HepG2 (cell line): ENCODE measurements around the gene PKLR. TPM values are rescaled to one million over a fixed set of nuclear protein-coding genes. Genes with fewer than 3 reads are reported as not detected.

Experiments used
- FOXM1 ChIP-seq: sonication (generic); formaldehyde crosslinking; IDR thresholded peaks from 2 replicates; pipeline ENCODE4 v1.5.0; 2020; ENCODE audit warnings: missing genetic modification reagents
- GATAD2A ChIP-seq: IDR thresholded peaks from 2 replicates; pipeline ENCODE4 v1.6.1; 2016
- GZF1 ChIP-seq: sonication (generic); formaldehyde crosslinking; IDR thresholded peaks from 2 replicates; pipeline ENCODE4 v1.5.1; 2020; ENCODE audit warnings: mild to moderate bottlenecking, missing genetic modification reagents
- MZF1 ChIP-seq: sonication (generic); formaldehyde crosslinking; IDR thresholded peaks from 2 replicates; pipeline ENCODE4 v1.8.1; 2023; ENCODE audit warnings: mild to moderate bottlenecking, missing genetic modification reagents, borderline replicate concordance
- NR2F2 ChIP-seq: IDR thresholded peaks from 2 replicates; pipeline ENCODE4 v1.6.1; 2012; ENCODE audit warnings: low read depth, inconsistent platforms, borderline replicate concordance
- RNF219 ChIP-seq: sonication (generic); formaldehyde crosslinking; IDR thresholded peaks from 2 replicates; pipeline ENCODE4 v1.5.0; 2020; ENCODE audit warnings: mild to moderate bottlenecking, missing genetic modification reagents
- TCF7 ChIP-seq: sonication (generic); IDR thresholded peaks from 2 replicates; pipeline ENCODE4 v1.6.1; 2016; ENCODE audit warnings: antibody characterized with exemption, low read depth
- ZNF143 ChIP-seq: sonication (generic); formaldehyde crosslinking; IDR thresholded peaks from 2 replicates; pipeline ENCODE4 v1.4.0; 2020; ENCODE audit warnings: missing genetic modification reagents
- ZNF557 ChIP-seq: sonication (generic); formaldehyde crosslinking; IDR thresholded peaks from 2 replicates; pipeline ENCODE4 v1.4.0; 2020; ENCODE audit warnings: missing genetic modification reagents
- ZNF816 ChIP-seq: sonication (generic); formaldehyde crosslinking; IDR thresholded peaks from 2 replicates; pipeline ENCODE4 v1.8.0; 2022; ENCODE audit warnings: missing genetic modification reagents, mild to moderate bottlenecking, borderline replicate concordance
- polyA plus RNA-seq, 8 experiments: library from polyadenylated mRNA; depleted of rRNA in 3 of 8; stranded (reverse) in 7 of 8; unstranded in 1 of 8; fragments of >200 nt; fragmentation: Illumina TruSeq in 4 of 8; extraction: Trizol in 4 of 8; gene quantifications; 2 replicates each; pipeline versions ENCODE4 v1.2.1 to v1.2.3, GENCODE V29; 2011 to 2016; ENCODE audit warnings: low read depth in 4 of 8, missing spikeins in 1 of 8, mixed read lengths in 1 of 8; ENCODE audit not compliant: insufficient read depth in 1 of 8
- total RNA-seq, 5 experiments: library from RNA; depleted of rRNA; stranded (reverse); fragments of >200 nt; fragmentation: Illumina TruSeq; extraction: Trizol; gene quantifications; 2 replicates each; pipeline ENCODE4 v1.2.3, GENCODE V29; 2016; ENCODE audit warnings: low read depth in 1 of 5
- TF ChIP-seq, protein P1 (sequence below): sonication (generic); formaldehyde crosslinking; IDR thresholded peaks from 2 replicates; pipeline ENCODE4 v1.4.0; 2020; ENCODE audit warnings: mild to moderate bottlenecking, missing genetic modification reagents
- TF ChIP-seq, protein P2 (sequence below): sonication (generic); formaldehyde crosslinking; IDR thresholded peaks from 2 replicates; pipeline ENCODE4 v1.4.0; 2020; ENCODE audit warnings: missing genetic modification reagents, low read depth, mild to moderate bottlenecking, borderline replicate concordance
- TF ChIP-seq, protein P3 (sequence below): sonication (generic); formaldehyde crosslinking; IDR thresholded peaks from 2 replicates; pipeline ENCODE4 v1.4.0; 2020; ENCODE audit warnings: mild to moderate bottlenecking, missing genetic modification reagents, borderline replicate concordance
- TF ChIP-seq, protein P4 (sequence below): sonication (generic); formaldehyde crosslinking; IDR thresholded peaks from 2 replicates; pipeline ENCODE4 v1.8.0; 2022; ENCODE audit warnings: mild to moderate bottlenecking, missing genetic modification reagents, borderline replicate concordance
- TF ChIP-seq, protein P5 (sequence below): sonication (generic); formaldehyde crosslinking; IDR thresholded peaks from 2 replicates; pipeline ENCODE4 v1.4.0; 2020; ENCODE audit warnings: missing genetic modification reagents

PKLR gene
- total and polyA plus RNA-seq, 2 of the 13 experiments (the other 11 are each of a cell fraction or from before 2014, with no cell fraction given): 10.3 to 29.3 TPM

DNA sequence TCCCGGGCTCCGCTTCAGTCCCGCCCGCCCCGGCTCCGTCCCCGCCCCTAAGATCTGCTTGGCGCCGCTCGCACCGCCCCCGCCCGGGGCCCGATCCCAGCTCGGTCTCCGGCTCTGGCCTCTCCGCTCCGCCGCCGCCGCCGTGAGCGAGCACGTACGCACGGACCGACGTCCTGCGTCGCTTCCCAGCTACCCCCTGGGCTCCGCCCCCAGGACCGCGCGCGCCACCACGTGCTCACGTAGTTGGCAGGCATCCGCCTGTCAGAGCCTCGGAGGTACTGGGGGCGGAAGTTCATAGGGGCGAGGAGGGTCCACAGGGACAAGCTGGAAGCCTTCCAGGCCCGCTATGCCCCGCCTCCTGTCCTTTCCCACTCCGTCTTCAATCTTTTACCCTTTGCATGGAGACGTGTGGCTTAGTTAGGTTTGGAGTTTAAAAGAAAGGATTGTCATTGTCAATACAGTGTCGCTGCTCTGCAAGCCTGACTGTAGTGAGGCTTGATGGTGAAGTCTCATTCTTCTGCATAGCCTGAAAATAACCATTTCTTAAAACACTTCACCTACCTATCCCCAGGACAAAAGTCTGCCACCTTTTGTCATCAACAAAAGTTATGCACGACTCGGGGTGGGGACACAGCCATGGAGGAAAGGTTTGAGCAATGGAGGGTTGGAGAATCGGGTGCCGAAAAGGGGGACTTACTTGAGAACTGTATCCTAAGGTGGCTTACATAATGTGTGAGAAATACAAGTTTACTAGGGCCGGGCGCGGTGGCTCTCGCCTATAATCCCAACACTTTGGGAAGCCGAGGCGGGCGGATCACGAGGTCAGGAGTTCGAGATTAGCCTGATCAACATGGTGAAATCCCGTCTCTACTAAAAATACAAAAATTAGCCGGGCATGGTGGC lies 27.6 kb downstream of the PKLR start, which contains the start of gene CLK2 (continued):
- TF ChIP-seq, protein P1, sequence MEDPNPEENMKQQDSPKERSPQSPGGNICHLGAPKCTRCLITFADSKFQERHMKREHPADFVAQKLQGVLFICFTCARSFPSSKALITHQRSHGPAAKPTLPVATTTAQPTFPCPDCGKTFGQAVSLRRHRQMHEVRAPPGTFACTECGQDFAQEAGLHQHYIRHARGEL (CRISPR knock-in tag): no peak
- TF ChIP-seq NR2F2: no peak
- TF ChIP-seq ZNF143 (CRISPR knock-in tag): peak; percentile 89
- peak; percentile 66 for TF ChIP-seq GATAD2A (CRISPR knock-in tag)
- TF ChIP-seq RNF219 (CRISPR knock-in tag): no peak
- TF ChIP-seq, protein P2, sequence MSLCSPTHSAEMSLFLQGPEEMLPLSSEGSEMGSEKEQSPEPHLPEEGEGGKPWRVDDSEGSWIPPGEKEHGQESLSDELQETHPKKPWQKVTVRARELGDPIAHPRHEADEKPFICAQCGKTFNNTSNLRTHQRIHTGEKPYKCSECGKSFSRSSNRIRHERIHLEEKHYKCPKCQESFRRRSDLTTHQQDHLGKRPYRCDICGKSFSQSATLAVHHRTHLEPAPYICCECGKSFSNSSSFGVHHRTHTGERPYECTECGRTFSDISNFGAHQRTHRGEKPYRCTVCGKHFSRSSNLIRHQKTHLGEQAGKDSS: 0 out of 2 replicates have a peak, but pooled peaks have one; percentile 48
- TF ChIP-seq, protein P3, sequence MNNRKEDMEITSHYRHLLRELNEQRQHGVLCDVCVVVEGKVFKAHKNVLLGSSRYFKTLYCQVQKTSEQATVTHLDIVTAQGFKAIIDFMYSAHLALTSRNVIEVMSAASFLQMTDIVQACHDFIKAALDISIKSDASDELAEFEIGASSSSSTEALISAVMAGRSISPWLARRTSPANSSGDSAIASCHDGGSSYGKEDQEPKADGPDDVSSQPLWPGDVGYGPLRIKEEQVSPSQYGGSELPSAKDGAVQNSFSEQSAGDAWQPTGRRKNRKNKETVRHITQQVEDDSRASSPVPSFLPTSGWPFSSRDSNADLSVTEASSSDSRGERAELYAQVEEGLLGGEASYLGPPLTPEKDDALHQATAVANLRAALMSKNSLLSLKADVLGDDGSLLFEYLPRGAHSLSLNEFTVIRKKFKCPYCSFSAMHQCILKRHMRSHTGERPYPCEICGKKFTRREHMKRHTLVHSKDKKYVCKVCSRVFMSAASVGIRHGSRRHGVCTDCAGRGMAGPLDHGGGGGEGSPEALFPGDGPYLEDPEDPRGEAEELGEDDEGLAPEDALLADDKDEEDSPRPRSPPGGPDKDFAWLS (CRISPR knock-in tag): no peak
- TF ChIP-seq MZF1 (CRISPR knock-in tag): no peak
- no peak for TF ChIP-seq FOXM1 (CRISPR knock-in tag)
- TF ChIP-seq TCF7: no peak
- TF ChIP-seq, protein P4, sequence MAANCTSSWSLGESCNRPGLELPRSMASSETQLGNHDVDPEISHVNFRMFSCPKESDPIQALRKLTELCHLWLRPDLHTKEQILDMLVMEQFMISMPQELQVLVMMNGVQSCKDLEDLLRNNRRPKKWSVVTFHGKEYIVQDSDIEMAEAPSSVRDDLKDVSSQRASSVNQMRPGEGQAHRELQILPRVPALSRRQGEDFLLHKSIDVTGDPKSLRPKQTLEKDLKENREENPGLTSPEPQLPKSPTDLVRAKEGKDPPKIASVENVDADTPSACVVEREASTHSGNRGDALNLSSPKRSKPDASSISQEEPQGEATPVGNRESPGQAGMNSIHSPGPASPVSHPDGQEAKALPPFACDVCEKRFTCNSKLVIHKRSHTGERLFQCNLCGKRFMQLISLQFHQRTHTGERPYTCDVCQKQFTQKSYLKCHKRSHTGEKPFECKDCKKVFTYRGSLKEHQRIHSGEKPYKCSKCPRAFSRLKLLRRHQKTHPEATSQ: 0 out of 2 replicates have a peak, but pooled peaks have one; percentile 61
- TF ChIP-seq GZF1: no peak
- TF ChIP-seq ZNF816 (CRISPR knock-in tag): no peak; the same call in 1 of the 2 replicates
- TF ChIP-seq, protein P5, sequence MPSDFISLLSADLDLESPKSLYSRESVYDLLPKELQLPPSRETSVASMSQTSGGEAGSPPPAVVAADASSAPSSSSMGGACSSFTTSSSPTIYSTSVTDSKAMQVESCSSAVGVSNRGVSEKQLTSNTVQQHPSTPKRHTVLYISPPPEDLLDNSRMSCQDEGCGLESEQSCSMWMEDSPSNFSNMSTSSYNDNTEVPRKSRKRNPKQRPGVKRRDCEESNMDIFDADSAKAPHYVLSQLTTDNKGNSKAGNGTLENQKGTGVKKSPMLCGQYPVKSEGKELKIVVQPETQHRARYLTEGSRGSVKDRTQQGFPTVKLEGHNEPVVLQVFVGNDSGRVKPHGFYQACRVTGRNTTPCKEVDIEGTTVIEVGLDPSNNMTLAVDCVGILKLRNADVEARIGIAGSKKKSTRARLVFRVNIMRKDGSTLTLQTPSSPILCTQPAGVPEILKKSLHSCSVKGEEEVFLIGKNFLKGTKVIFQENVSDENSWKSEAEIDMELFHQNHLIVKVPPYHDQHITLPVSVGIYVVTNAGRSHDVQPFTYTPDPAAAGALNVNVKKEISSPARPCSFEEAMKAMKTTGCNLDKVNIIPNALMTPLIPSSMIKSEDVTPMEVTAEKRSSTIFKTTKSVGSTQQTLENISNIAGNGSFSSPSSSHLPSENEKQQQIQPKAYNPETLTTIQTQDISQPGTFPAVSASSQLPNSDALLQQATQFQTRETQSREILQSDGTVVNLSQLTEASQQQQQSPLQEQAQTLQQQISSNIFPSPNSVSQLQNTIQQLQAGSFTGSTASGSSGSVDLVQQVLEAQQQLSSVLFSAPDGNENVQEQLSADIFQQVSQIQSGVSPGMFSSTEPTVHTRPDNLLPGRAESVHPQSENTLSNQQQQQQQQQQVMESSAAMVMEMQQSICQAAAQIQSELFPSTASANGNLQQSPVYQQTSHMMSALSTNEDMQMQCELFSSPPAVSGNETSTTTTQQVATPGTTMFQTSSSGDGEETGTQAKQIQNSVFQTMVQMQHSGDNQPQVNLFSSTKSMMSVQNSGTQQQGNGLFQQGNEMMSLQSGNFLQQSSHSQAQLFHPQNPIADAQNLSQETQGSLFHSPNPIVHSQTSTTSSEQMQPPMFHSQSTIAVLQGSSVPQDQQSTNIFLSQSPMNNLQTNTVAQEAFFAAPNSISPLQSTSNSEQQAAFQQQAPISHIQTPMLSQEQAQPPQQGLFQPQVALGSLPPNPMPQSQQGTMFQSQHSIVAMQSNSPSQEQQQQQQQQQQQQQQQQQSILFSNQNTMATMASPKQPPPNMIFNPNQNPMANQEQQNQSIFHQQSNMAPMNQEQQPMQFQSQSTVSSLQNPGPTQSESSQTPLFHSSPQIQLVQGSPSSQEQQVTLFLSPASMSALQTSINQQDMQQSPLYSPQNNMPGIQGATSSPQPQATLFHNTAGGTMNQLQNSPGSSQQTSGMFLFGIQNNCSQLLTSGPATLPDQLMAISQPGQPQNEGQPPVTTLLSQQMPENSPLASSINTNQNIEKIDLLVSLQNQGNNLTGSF (CRISPR knock-in tag): no peak
- no peak for TF ChIP-seq ZNF557 (CRISPR knock-in tag)
